H1 (cell line): ENCODE results near the gene ADCY1. TPM values are rescaled to one million over a fixed set of nuclear protein-coding genes. Genes with fewer than 3 reads are reported as not detected.

ENCODE experiments used
- CTCF ChIA-PET: fragments of 300-600 bp; sonication (Branson Sonifier 250); formaldehyde crosslinking; loops from one replicate; lab custom pipeline; 2021; ENCODE audit not compliant: partially characterized antibody; lab: Charles Lee
- POLR2A ChIA-PET: fragments of 300-600 bp; sonication (Branson Sonifier 250); formaldehyde crosslinking; loops from one replicate; lab custom pipeline; 2021; ENCODE audit warnings: inconsistent platforms; ENCODE audit not compliant: partially characterized antibody; lab: Charles Lee
- DNase-seq, 2 experiments: peaks; one replicate each; pipeline versions ENCODE4 v3.0.0 to v3.0.0-alpha.2; 2010 to 2022; ENCODE audit warnings: low spot score in 2 of 2, low read depth in 1 of 2, mixed read lengths in 1 of 2
- FAIRE-seq: peaks from 2 replicates; lab custom pipeline; 2011; peaks lifted over from hg19 to GRCh38; lab: Jason Lieb, UNC
- H2AFZ ChIP-seq: 2 replicates; pipeline ENCODE4 v1.8.1; 2012; ENCODE audit warnings: low read length, inconsistent platforms
- H2AK5ac ChIP-seq: 2 replicates; pipeline ENCODE4 v1.6.1; 2013; ENCODE audit warnings: low read depth, low read length
- H2BK120ac ChIP-seq: replicated peaks from 2 replicates; pipeline ENCODE3; 2013; ENCODE audit warnings: low read depth, low read length, inconsistent platforms
- H2BK12ac ChIP-seq: 2 replicates; pipeline ENCODE4 v1.6.1; 2013; ENCODE audit warnings: low read depth, low read length
- H2BK15ac ChIP-seq: 2 replicates; pipeline ENCODE4 v1.6.1; 2013; ENCODE audit warnings: low read length
- H2BK20ac ChIP-seq: 2 replicates; pipeline ENCODE4 v1.6.1; 2013; ENCODE audit warnings: low read length
- H2BK5ac ChIP-seq: 2 replicates; pipeline ENCODE4 v1.6.1; 2013; ENCODE audit warnings: low read depth, low read length
- H3K14ac ChIP-seq: 2 replicates; pipeline ENCODE4 v1.6.1; 2013; ENCODE audit warnings: inconsistent platforms; ENCODE audit not compliant: insufficient read length
- H3K18ac ChIP-seq: 2 replicates; pipeline ENCODE4 v1.6.1; 2013; ENCODE audit warnings: low read length; ENCODE audit errors: extremely low read depth
- H3K23ac ChIP-seq: 2 replicates; pipeline ENCODE4 v1.6.1; 2013; ENCODE audit warnings: inconsistent platforms; ENCODE audit not compliant: insufficient read length
- H3K23me2 ChIP-seq: 2 replicates; pipeline ENCODE4 v1.6.1; 2013; ENCODE audit warnings: low read depth, low read length
- H3K27ac ChIP-seq: 2 replicates; pipeline ENCODE4 v1.6.1; 2011; ENCODE audit warnings: low read depth, low read length, inconsistent platforms
- H3K27me3 ChIP-seq, 4 experiments: replicated peaks in 1 of 4; 1 replicate in 1 of 4; 2 replicates in 3 of 4; pipeline versions ENCODE4 v1.6.1 to v1.8.1; 2011 to 2013; ENCODE audit warnings: low read length in 3 of 4, mild to moderate bottlenecking in 3 of 4, inconsistent platforms in 2 of 4, mixed read lengths in 2 of 4, moderate library complexity in 1 of 4; ENCODE audit not compliant: control insufficient read depth in 3 of 4, insufficient read depth in 3 of 4; ENCODE audit errors: extremely low read depth in 1 of 4
- H3K36me3 ChIP-seq, 4 experiments: 2 replicates each; pipeline versions ENCODE4 v1.6.1 to v1.8.1; 2011 to 2013; ENCODE audit warnings: mild to moderate bottlenecking in 4 of 4, low read length in 3 of 4, moderate library complexity in 2 of 4, control low read depth in 1 of 4, inconsistent platforms in 1 of 4; ENCODE audit not compliant: insufficient read depth in 4 of 4, control insufficient read depth in 2 of 4
- H3K4ac ChIP-seq: replicated peaks from 2 replicates; pipeline ENCODE3; 2013; ENCODE audit warnings: low read length, low read depth, mixed read lengths, inconsistent platforms; ENCODE audit not compliant: insufficient read length
- H3K4me1 ChIP-seq, 4 experiments: replicated peaks in 1 of 4; 1 replicate in 1 of 4; 2 replicates in 3 of 4; pipeline versions ENCODE4 v1.6.1 to v1.8.1; 2011 to 2013; ENCODE audit warnings: low read length in 3 of 4, inconsistent platforms in 2 of 4, mixed read lengths in 1 of 4; ENCODE audit not compliant: insufficient read depth in 4 of 4, control insufficient read depth in 3 of 4
- H3K4me2 ChIP-seq, 2 experiments: 2 replicates each; pipeline versions ENCODE4 v1.6.1 to v1.8.1; 2011 to 2013; ENCODE audit warnings: low read depth in 2 of 2, low read length in 2 of 2, control low read depth in 1 of 2, inconsistent platforms in 1 of 2, mild to moderate bottlenecking in 1 of 2; ENCODE audit not compliant: insufficient read depth in 1 of 2
- H3K4me3 ChIP-seq, 4 experiments: fragments of 200-600, 300-600 bp in 1 of 4; sonication (generic), shearing (Covaris generic), sonication (Bioruptor Twin) in 1 of 4; 2 replicates each; pipeline versions ENCODE4 v1.5.1 to v1.8.1; 2011 to 2016; ENCODE audit warnings: low read length in 4 of 4, low read depth in 3 of 4, control low read depth in 2 of 4, inconsistent platforms in 2 of 4, mild to moderate bottlenecking in 2 of 4, mixed read lengths in 1 of 4, moderate library complexity in 1 of 4; ENCODE audit not compliant: insufficient read depth in 2 of 4; ENCODE audit errors: extremely low read depth in 1 of 4
- H3K56ac ChIP-seq: replicated peaks from 2 replicates; pipeline ENCODE3; 2013; ENCODE audit warnings: low read depth, mild to moderate bottlenecking, mixed read lengths, low read length, inconsistent platforms; ENCODE audit not compliant: insufficient read length
- H3K79me1 ChIP-seq: 2 replicates; pipeline ENCODE4 v1.6.1; 2013; ENCODE audit warnings: low read depth, low read length, control low read depth
- H3K79me2 ChIP-seq, 2 experiments: 2 replicates each; pipeline versions ENCODE4 v1.6.1 to v1.8.1; 2012 to 2013; ENCODE audit warnings: low read length in 2 of 2, mild to moderate bottlenecking in 2 of 2, inconsistent platforms in 1 of 2; ENCODE audit not compliant: insufficient read depth in 2 of 2, control insufficient read depth in 1 of 2
- H3K9ac ChIP-seq, 4 experiments: replicated peaks in 1 of 4; 1 replicate in 1 of 4; 2 replicates in 3 of 4; pipeline versions ENCODE4 v1.6.1 to v1.8.1; 2011 to 2013; ENCODE audit warnings: low read depth in 3 of 4, low read length in 3 of 4, control low read depth in 2 of 4, mild to moderate bottlenecking in 2 of 4, moderate library complexity in 2 of 4, inconsistent platforms in 1 of 4; ENCODE audit errors: extremely low read depth in 1 of 4
- H3K9me3 ChIP-seq, 2 experiments: 2 replicates each; pipeline versions ENCODE4 v1.6.1 to v1.8.1; 2012 to 2013; ENCODE audit warnings: mild to moderate bottlenecking in 2 of 2, moderate library complexity in 2 of 2, control low read depth in 1 of 2, inconsistent platforms in 1 of 2, low read depth in 1 of 2, low read length in 1 of 2, mixed read lengths in 1 of 2; ENCODE audit not compliant: insufficient read depth in 2 of 2
- H4K20me1 ChIP-seq, 2 experiments: replicated peaks in 1 of 2; 2 replicates each; pipeline versions ENCODE3 to v1.8.1; 2011 to 2013; ENCODE audit warnings: inconsistent platforms in 2 of 2, low read length in 2 of 2, mild to moderate bottlenecking in 1 of 2; ENCODE audit not compliant: insufficient read depth in 2 of 2, control insufficient read depth in 1 of 2
- H4K5ac ChIP-seq: 2 replicates; pipeline ENCODE4 v1.6.1; 2013; ENCODE audit warnings: low read length, low read depth, mixed read lengths, inconsistent platforms; ENCODE audit not compliant: insufficient read length
- H4K8ac ChIP-seq: 2 replicates; pipeline ENCODE4 v1.8.0; 2013; ENCODE audit warnings: mild to moderate bottlenecking, moderate library complexity, low read length, inconsistent platforms; ENCODE audit not compliant: insufficient read depth; ENCODE audit errors: extremely low read depth
- H4K91ac ChIP-seq: replicated peaks from 2 replicates; pipeline ENCODE3; 2013; ENCODE audit warnings: low read length, mixed read lengths, inconsistent platforms; ENCODE audit not compliant: insufficient read length
- CHD1 ChIP-seq: IDR thresholded peaks from 2 replicates; pipeline ENCODE4 v1.6.1; 2012; ENCODE audit warnings: low read depth, low read length, improper control_type of control experiment
- CTBP2 ChIP-seq: IDR thresholded peaks from 2 replicates; pipeline ENCODE4 v1.7.0; 2011; ENCODE audit warnings: borderline replicate concordance, mild to moderate bottlenecking, moderate library complexity, mixed read lengths, low read length; ENCODE audit not compliant: insufficient read depth, insufficient read length
- HDAC6 ChIP-seq: IDR thresholded peaks from one replicate; pipeline ENCODE4 v1.7.1; 2012; ENCODE audit warnings: low read depth, mild to moderate bottlenecking, inconsistent platforms, low read length, moderate library complexity
- MAFK ChIP-seq: IDR thresholded peaks from 2 replicates; pipeline ENCODE4 v1.6.1; 2012; ENCODE audit warnings: low read depth, mild to moderate bottlenecking, improper control_type of control experiment, low read length
- POLR2AphosphoS5 ChIP-seq: IDR thresholded peaks from 2 replicates; pipeline ENCODE4 v1.6.1; 2011; ENCODE audit warnings: low read depth, low read length
- POU5F1 ChIP-seq: IDR thresholded peaks from 2 replicates; pipeline ENCODE4 v1.6.1; 2011; ENCODE audit warnings: low read depth, mild to moderate bottlenecking, low read length, moderate library complexity
- RFX5 ChIP-seq: IDR thresholded peaks from 2 replicates; pipeline ENCODE4 v1.6.1; 2011; ENCODE audit warnings: low read depth, low read length, improper control_type of control experiment, borderline replicate concordance
- RNF2 ChIP-seq: fragments of 200-900, 300-1000 bp; sonication (generic); IDR thresholded peaks from 2 replicates; pipeline ENCODE4 v1.7.1; 2016; ENCODE audit warnings: borderline replicate concordance, low read depth, mild to moderate bottlenecking, antibody characterized with exemption, low read length; ENCODE audit not compliant: poor library complexity, severe bottlenecking; ENCODE audit errors: missing control alignments
- RXRA ChIP-seq: IDR thresholded peaks from 2 replicates; pipeline ENCODE4 v1.6.1; 2011; ENCODE audit warnings: low read depth, mild to moderate bottlenecking, low read length, moderate library complexity; ENCODE audit not compliant: insufficient read depth
- SIRT6 ChIP-seq: IDR thresholded peaks from one replicate; pipeline ENCODE4 v1.7.1; 2012; ENCODE audit warnings: low read length, inconsistent platforms
- SP1 ChIP-seq: IDR thresholded peaks from 2 replicates; pipeline ENCODE4 v1.6.1; 2011; ENCODE audit warnings: low read depth, low read length
- SUZ12 ChIP-seq: fragments of 200-600 bp; sonication (generic); IDR thresholded peaks from 2 replicates; pipeline ENCODE4 v1.6.1; 2012; ENCODE audit warnings: mild to moderate bottlenecking, inconsistent platforms, low read length, moderate library complexity, mixed read lengths
- TCF12 ChIP-seq: IDR thresholded peaks from 2 replicates; pipeline ENCODE4 v1.6.1; 2011; ENCODE audit warnings: low read depth, mild to moderate bottlenecking, low read length
- ZNF274 ChIP-seq: IDR thresholded peaks from 2 replicates; pipeline ENCODE4 v1.7.0; 2012; ENCODE audit warnings: low read length, borderline replicate concordance; ENCODE audit errors: extremely low read depth
- WGBS, 2 experiments: shearing (Covaris generic) in 1 of 2; methylation state at CpG; one replicate each; pipeline versions ENCODE4 v1.1.6 to v1.1.7; 2013 to 2015; ENCODE audit warnings: low lambda C conversion rate in 2 of 2, mixed read lengths in 2 of 2, inconsistent platforms in 1 of 2, low coverage in 1 of 2, missing lambda C conversion rate in 1 of 2; ENCODE audit not compliant: insufficient replicate concordance in 2 of 2, insufficient coverage in 1 of 2, insufficient read length in 1 of 2; ENCODE audit errors: extremely low coverage in 1 of 2, missing lambda C conversion rate in 1 of 2; 5-methylcytosine and 5-hydroxymethylcytosine counted together
- polyA plus RNA-seq, 7 experiments: library from polyadenylated mRNA; depleted of rRNA in 3 of 7; stranded (reverse) in 5 of 7; unstranded in 2 of 7; fragments of >200 nt in 5 of 7; fragments of 200-250 nt in 2 of 7; gene quantifications; 1 replicate in 5 of 7; 2 replicates in 1 of 7; 4 replicates in 1 of 7; pipeline versions ENCODE4 v1.2.1 to v1.2.3, GENCODE V29; 2011 to 2013; ENCODE audit warnings: missing spikeins in 2 of 7, mixed read lengths in 2 of 7
- total RNA-seq: library from RNA; stranded (reverse); fragmentation: NEBNext Ultra II Directional; extraction: Animal tissue kit (Norgen Biotek cat#: 25700); gene quantifications from 2 replicates; pipeline ENCODE4 v1.2.1, GENCODE V29; 2021
- TF ChIP-seq, protein P1 (sequence below): IDR thresholded peaks from 2 replicates; pipeline ENCODE4 v1.6.1; 2012; ENCODE audit warnings: inconsistent platforms

ADCY1 gene
- total and polyA plus RNA-seq, 2 of the 8 experiments (the other 6 are each of a cell fraction or from before 2014, with no cell fraction given), result 7.9 to 26.9 TPM

DNA sequence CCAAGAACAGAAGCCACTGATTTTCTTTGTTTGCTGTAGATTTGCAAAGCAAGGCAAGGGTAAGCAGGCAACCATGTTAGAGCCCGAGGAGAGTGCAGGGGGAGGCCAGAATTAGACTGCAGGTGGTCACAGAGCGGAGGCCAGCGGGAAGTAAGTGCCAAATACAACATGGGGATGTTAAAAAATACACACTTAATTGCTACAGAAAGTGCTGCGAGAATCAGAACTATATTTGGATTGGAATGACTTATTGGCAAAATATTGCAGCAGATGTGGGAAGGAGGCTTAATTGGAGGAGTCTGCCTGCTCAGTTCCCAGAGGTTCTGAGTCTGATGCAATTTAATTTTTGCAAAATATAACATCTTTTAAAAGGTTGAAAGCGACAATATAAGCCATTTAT lies 49.7 kb upstream of the ADCY1 start:
- 90% methylated on average over 5 of the region's 5 CpGs; no CpG with 5 or more reads in 1 of the 2 experiments for WGBS, 2 experiments
- Histone ChIP-seq H3K56ac (no peak overlapping the region), H3K79me2 (no peaks in the 10 kb centered on the region), H3K23me2 (no peaks in the 10 kb centered on the region), H3K18ac (no peak overlapping the region), H2AK5ac (no peak overlapping the region), H2AFZ (no peak overlapping the region), H4K91ac (no peak overlapping the region), H3K4ac (no peak overlapping the region), H4K5ac (no peak overlapping the region), H3K9ac (no peak overlapping the region), H2BK5ac (no peak overlapping the region), H3K4me1 (no peaks in the 10 kb centered on the region), H3K23ac (no peak overlapping the region), H3K4me3 (no peak overlapping the region), H3K9me3 (peaks cover 0 to 5% of the 10 kb centered on the region in 2 experiments; a peak in 2 of 4 replicates), H2BK120ac (no peak overlapping the region), H3K27me3 (no peaks in the 10 kb centered on the region), H2BK12ac (no peak overlapping the region), H4K8ac (no peak overlapping the region), H3K14ac (no peak overlapping the region), H3K36me3 (no peaks in the 10 kb centered on the region), H3K79me1 (no peaks in the 10 kb centered on the region), H2BK20ac (no peak overlapping the region), H4K20me1 (no peaks in the 10 kb centered on the region), H3K27ac (no peak overlapping the region), H3K4me2 (no peak overlapping the region), H2BK15ac (no peak overlapping the region)
- CTCF ChIA-PET, result no interaction called here
- POLR2A ChIA-PET, result no interaction called here
- DNase-seq, result no peak
- no peak for FAIRE-seq
- TF ChIP-seq RFX5 (no peak), POLR2AphosphoS5 (no peak), MAFK (no peak), HDAC6 (no peak), SIRT6 (no peak), SP1 (no peak), RXRA (no peak), CTBP2 (no peak), RNF2 (no peak), SUZ12 (no peak), CHD1 (no peak), TCF12 (no peak), ZNF274 (no peak), POU5F1 (no peak)
- TF ChIP-seq, protein P1, sequence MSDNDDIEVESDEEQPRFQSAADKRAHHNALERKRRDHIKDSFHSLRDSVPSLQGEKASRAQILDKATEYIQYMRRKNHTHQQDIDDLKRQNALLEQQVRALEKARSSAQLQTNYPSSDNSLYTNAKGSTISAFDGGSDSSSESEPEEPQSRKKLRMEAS, result no peak
